DLD1 (cell line): ENCODE results near the gene GALNTL6.

Experiments
- in situ Hi-C: cut with HindIII; loops from 2 replicates; pipeline ENCODE4 v1.10.0; 2017; ENCODE audit warnings: low sequenced_read_pairs

GALNTL6 gene

GRCh38 chr4:171812665-171813525 lies at the start of gene GALNTL6:
TSS of gene GALNTL6 (plus strand) at chr4:171813404.
- in situ Hi-C loops = no loop called here

- in situ Hi-C loops = no loop called here
Measured at GRCh38 chr4:171765514-171765913, 47.7 kb upstream of the GALNTL6 start.

DNA sequence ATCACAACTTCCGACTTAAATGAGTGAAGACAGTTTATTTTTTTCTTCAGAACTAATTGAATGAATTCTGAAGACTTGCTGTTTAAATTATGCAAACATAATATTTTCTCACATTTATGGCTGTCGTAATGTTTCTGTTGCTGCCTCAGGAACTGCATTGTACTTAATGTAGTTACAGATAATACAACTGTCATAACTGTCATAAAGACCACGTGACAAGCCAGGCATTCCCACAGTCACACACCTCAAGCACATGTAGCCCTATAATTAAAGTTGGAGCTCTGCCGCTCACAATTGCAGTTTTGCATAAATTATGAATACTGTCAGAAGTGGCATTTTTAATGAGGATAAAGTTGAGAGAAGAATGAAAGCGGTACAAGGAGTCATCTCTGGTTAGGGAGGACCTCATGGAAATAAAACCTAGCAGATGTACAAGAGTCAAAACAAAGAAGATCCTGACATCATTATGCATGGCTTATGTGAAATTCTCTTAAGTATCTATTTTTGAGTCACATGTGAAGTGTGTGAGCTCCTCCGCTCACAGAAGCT lies 38.5 kb upstream of the GALNTL6 start:
- in situ Hi-C loops = no loop called here

DNA sequence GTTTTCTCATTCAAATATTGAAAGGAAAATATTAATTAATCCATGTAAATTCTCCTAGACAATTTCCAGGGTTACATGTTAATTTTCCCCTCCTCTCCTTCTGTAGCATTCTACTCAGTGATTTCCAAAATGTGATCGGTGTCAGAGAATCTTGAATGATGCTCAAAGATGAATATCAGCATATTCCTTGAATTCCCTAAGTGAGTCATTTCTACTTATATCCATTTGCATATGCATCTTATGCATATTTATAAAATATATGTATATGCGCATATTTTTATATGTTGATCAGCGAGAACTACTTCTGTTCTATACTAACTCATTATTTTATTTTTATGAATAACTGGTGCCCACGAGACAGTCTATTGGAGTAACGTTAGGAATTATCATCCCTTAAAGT lies 33.9 kb upstream of the GALNTL6 start:
- in situ Hi-C loops = no loop called here

GRCh38 chr4:171785388-171785787 lies 27.8 kb upstream of the GALNTL6 start:
- in situ Hi-C loops = no loop called here

DNA sequence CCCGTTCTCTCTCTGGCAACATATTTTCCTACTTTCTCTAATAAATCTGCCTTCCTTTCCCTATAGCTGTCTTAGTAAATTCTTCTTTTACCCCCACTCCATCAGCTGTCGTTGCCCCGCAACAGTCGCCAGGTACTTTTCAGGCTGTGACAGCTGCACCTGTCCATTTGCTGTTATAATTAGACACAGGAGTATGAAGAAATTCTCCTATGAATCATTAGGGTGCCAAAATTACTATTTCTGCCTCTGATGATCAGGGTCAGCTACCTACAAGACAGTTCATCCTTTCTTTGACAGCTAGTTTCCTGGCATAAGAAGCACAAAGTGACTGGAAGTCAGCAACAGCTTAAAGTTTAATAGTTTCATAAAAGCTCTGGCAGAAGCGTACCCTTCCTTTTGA lies 19.5 kb upstream of the GALNTL6 start:
- in situ Hi-C loops = no loop called here

DNA sequence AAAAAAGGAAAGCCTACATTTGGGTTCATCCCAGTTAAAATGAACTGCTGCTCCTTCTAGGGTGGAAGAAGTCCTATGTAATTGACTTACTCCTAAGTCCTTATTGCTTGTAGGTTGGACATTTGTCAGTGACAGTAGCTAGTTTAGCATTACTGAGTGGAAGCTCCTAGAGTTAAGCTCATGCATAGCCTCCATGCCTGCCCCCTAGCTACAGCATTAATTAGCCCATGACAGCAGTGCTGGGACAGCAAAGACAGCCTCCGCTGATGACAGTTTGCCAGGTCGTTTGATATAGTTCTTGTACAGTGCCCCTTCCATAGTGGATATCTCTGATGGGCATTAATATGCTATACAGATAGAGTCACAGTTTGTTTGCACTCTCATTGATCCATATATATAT lies 18.7 kb upstream of the GALNTL6 start:
- in situ Hi-C loops = no loop called here

DNA sequence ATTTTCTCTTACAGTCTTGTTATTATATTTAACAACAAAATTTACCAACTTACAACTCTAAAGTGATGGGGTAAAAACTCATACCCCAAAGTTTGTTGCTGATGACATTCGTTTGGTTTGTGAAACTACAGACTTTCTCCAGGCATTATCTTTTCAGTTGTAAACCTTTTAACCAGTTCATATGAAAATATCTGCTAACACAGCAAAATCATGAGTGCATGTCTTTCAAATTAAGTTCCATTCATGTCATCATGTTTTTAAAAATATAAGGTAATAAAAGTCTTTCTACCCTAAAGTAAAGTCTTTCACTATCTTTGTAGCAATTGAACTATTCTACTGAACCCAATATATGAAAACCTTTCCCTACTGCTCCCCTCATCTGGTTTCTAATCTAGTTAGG lies 3.4 kb upstream of the GALNTL6 start:
- in situ Hi-C loops = no loop called here

GRCh38 chr4:171812333-171812664 lies 905 bp upstream of the GALNTL6 start:
- in situ Hi-C loops = no loop called here

GRCh38 chr4:171813526-171814250 lies 484 bp downstream of the GALNTL6 start:
- in situ Hi-C loops = no loop called here

GRCh38 chr4:171814545-171814944 lies 1.3 kb downstream of the GALNTL6 start:
- in situ Hi-C loops = no loop called here

DNA sequence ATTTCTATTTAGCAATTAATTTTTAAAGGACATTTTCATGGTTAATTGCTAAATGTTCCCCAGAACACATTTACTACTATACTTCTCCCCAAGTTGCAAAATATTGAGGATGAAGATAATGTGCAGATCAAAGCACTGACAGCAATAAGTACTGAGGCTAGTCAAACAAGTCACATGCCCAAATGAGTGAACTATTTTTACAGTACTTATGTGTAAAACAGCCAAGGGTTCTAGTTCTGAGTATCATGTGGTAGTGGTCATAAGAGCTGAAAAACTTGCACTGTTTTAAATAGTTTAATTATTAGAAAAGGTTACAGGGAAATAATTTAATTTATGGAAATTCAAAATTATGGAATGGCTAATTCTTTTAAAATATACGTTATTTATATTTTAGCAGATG lies 3.8 kb downstream of the GALNTL6 start:
- in situ Hi-C loops = no loop called here

- in situ Hi-C loops = no loop called here
Measured at GRCh38 chr4:171834640-171835039, 21.4 kb downstream of the GALNTL6 start.

GRCh38 chr4:171843456-171843855 lies 30.3 kb downstream of the GALNTL6 start:
- in situ Hi-C loops = no loop called here

DNA sequence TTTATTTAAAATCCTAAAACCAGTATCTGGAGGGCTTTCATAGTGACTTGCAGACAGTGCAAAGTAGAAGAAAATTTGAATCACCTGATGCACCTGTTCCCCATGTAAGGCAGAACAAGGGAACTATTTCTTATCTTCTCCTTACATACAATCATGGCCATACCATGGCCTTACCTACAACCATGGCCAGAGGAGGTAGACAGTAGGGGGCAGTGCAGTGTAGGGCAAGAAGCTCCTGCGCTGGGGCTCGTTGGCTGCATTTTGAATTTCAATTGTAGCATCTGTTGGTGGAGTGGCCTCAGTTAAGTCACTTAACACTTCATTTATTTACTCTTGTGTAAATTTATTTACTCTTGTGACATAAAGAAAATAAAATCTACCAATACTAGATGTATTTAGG lies 33.0 kb downstream of the GALNTL6 start:
- in situ Hi-C loops = no loop called here

DNA sequence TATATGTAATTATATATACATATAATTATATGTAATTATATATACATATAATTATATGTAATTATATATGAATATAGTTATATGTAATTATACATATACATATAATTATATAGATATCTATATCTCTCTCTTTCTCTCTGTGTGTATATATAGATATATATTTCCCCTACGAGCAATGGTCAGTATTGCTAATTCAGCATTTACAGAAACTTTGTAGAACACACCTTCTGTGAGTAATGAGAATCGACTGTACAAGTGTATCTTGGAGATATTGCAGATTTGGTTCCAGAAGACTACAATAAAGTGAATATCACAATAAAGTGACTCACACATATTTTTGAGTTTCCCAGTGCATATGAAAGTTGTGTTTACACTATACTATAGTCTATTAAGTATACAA lies 33.7 kb downstream of the GALNTL6 start:
- in situ Hi-C loops = no loop called here

DNA sequence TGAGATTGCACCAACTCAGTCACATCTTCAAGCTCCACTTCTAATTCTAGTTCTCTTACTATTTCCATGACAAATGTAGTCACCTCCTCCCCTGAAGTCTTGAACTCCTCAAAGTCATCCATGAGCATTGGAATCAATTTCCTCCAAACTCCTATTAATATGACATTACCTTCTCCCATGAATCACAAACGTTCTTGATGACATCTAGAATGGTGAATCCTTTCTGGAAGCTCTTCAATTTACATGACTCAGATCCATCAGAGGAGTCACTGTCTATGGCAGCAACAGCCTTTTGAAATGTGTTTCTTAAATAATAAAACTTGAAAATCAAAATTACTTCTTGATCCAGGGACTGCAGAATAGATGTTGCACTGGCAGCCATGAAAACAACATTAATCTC lies 34.5 kb downstream of the GALNTL6 start:
- in situ Hi-C loops = no loop called here

GRCh38 chr4:171849686-171850222 lies 36.5 kb downstream of the GALNTL6 start:
- in situ Hi-C loops = no loop called here

DNA sequence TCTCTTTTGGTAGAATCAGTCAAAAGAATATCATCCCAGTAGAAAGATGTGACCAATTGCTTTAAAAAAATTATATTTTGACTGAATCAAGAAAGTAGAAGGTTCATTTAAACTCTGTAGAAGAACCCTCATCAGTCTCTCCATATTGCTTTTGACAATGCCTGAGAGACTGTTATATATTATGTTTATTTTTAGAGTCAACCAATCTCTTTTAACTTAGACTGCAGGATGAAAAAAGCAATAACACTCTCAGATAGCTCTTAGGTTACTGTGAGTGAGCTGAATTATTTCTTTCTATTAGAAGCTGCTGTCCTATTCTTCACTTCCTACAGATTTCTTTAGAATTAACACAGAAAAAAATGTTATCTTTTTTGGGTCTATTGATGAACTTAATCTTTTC lies 38.1 kb downstream of the GALNTL6 start:
- in situ Hi-C loops = no loop called here

DNA sequence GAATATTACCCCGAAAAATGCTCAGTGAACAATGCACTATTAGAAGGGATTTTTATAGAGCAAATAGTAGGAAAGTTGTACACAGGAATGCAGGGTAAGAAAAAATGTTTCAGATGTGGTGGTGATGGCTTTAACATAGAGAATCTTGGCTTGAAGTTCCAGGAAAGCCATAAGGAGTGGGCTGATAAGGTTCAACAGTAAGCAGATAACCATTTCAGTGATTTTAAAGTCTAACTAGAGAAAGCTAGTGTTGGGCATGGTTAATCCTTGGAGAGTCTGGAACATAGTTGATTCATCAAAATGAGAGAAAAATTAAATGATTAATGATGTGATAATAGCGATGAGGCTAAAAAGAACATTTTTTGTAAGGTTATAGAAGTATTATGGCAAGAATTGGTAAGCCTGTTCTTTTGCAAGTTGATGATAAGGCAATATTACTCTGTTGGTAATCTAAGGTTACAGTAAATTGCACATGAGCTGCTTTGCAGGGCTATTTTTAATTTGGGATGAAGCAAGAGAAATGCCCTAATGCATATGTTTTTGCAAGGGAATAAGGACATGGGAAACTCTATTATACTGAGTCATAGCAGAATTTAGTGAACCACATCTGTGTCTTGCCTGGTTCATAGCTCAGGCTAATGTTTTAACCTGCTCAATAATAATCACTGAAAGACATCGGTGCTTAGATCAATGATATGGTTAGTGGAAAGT lies 44.3 kb downstream of the GALNTL6 start:
- in situ Hi-C loops = no loop called here

DNA sequence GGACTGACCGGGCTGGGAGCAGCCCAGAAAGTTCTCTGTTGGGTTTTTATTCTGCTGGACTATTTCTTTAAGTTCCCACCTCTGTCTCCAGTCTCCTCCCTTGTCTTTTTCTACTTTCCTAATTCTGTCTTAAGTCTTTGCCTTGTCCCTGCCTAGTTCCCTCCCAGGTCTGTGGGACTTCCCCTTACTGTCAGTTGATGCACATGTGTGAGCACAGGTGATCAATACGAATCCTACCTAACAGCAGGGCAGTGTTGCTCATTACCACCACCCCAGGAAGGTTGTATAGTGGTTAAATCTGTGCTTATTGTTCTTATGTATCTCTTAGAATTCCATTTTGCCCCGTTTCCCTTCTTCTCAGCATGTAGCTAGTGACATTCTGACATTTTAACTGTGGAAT lies 62.1 kb downstream of the GALNTL6 start:
- in situ Hi-C loops = no loop called here
